Keratinocyte (primary cell): Measurements from ENCODE around the gene FMNL2.

Source experiments
- CTCF ChIP-seq, 3 experiments: IDR thresholded peaks in 1 of 3; conservative IDR thresholded peaks in 1 of 3; optimal IDR thresholded peaks in 1 of 3; 2 replicates in 2 of 3; 3 replicates in 1 of 3; pipeline versions ENCODE3 to v1.5.1; 2011; ENCODE audit warnings: low read length in 3 of 3, mild to moderate bottlenecking in 3 of 3, moderate library complexity in 2 of 3, control low read depth in 1 of 3, inconsistent platforms in 1 of 3; ENCODE audit not compliant: insufficient read depth in 2 of 3; ENCODE audit errors: extremely low read depth in 1 of 3
- EZH2 ChIP-seq: IDR thresholded peaks from one replicate; pipeline ENCODE4 v1.6.1; 2012; ENCODE audit warnings: inconsistent platforms, mild to moderate bottlenecking, low read length, moderate library complexity

GRCh38 chr2:152468899-152469692 lies 134.1 kb downstream of the FMNL2 start:
- peak in 1 of 3 experiments; percentile 50 for TF ChIP-seq CTCF (optimal IDR thresholded peaks at IDR 0.05 in 1 of 3, IDR thresholded peaks at IDR 0.05 in 1 of 3, conservative IDR thresholded peaks at IDR 0.05 in 1 of 3; ENCODE audit: extremely low read depth in 1 of 3, insufficient read depth in 2 of 3, low read length in 3 of 3)
- TF ChIP-seq EZH2: no peak
